GM15510 (cell line): ENCODE measurements around the gene ZNF8.

ENCODE experiments used
- POLR2A ChIP-seq: IDR thresholded peaks from 3 replicates; pipeline ENCODE4 v1.6.1; 2011; ENCODE audit warnings: borderline replicate concordance; ENCODE audit not compliant: insufficient read length; ENCODE audit errors: extremely low read depth

Gene ZNF8

DNA sequence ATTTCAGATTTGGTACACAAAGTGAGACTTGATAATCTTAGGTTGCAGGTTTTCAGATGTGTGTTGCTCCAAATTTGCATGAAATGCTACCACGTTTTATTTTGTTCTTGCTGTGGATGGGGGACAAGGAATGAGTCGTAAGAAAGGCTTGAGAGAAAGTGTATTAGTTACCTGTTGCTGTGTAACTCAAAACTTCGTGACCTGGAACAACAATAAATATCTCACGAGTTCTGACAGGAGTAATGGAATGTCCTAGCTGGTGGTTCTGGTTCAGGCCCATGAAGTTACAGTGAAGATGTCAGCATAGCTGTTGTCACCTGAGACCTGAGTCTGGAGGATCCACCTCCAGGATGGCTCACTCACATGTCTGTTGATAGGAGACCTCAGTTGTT lies 1.2 kb downstream of the ZNF8 start:
- no peak for TF ChIP-seq POLR2A

DNA sequence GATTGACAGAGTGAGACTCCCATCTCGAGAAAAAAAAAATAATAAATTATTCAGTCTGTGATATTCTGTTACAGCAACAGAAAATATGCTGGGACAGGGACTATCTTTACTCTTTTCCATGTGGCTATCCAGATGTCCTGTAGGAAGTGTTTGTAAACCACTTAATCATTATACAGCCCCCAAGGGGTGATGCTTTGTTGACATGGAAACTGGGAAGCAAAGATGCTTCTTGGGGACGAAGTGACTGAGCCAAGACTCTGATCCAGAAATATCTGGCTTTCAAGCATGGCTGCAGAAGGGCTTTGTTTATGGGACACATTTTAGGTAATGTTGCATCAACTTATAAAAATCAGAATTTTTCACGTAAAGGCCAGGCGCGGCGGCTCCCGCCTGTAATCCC lies 5.4 kb downstream of the ZNF8 start:
- no peak for TF ChIP-seq POLR2A

DNA sequence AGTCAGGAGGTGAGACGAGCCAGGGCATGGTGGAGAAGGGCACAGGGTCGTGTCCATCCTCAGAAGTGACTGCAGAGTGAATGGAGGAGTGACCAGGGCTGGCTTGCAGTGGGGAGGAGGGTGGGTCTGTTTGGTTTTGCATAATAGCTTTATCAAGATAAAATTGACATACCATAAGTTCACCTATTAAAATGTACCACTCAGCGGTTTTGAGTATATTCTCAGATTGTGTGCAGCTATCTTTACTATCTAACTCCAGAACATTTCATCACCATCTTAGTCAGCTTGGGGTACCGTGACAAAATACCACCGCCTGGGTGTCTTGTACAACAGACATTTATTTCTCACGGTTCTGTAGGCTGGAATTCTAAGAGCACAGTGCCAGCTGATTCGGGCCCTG lies 13.2 kb downstream of the ZNF8 start:
- TF ChIP-seq POLR2A: no peak

DNA sequence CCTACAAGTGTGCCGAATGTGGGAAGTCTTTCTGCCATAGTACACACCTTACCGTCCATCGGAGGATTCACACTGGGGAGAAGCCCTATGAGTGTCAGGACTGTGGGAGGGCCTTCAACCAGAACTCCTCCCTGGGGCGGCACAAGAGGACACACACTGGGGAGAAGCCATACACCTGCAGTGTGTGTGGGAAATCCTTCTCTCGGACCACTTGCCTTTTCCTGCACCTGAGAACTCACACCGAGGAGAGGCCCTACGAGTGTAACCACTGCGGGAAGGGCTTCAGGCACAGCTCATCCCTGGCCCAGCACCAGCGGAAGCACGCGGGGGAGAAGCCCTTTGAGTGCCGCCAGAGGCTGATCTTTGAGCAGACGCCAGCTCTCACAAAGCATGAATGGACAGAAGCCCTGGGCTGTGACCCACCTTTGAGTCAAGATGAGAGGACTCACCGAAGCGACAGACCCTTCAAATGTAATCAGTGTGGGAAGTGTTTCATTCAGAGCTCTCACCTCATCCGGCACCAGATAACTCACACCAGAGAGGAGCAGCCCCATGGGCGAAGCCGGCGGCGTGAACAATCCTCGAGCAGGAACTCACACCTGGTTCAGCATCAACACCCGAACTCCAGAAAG lies 16.1 kb downstream of the ZNF8 start:
- TF ChIP-seq POLR2A: no peak

DNA sequence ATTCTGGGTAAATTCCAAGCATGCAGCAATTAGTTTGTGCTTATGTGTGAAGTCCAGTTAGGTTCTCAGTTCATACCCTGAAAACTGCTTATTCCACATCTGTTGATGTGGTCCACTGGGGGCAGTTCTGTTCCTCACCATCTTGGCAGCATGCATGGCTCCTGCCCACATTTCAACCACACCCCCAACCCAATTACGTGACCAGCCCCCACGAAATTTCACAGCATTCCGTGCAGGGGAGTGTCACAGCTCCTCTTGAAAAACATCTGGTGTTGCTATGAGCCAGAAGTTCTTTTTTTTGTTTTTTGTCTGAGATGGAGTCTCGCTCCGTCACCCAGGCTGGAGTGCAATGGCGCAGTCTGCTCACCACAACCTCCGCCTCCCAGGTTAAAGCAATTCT lies 17.3 kb downstream of the ZNF8 start:
- TF ChIP-seq POLR2A: no peak

DNA sequence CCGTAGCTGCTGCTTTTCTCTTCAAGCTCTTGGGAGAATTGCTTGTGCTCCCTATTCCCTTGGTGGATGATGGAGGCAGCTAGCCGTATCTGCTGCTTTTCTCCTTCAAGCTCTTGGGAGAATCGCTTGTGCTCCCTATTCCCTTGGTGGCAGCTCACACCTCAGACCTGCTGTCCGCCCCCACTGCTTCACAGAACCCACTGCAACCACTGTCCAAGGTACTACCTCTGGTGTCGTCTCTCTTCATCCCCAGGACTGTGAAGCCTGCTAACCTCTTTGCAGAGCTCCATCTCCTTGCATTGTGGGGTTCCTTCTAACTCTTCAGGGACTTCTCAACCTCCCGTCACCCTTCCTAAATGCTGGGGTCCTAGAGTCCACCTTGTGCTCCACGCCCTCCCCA lies 21.9 kb downstream of the ZNF8 start:
- TF ChIP-seq POLR2A: no peak

DNA sequence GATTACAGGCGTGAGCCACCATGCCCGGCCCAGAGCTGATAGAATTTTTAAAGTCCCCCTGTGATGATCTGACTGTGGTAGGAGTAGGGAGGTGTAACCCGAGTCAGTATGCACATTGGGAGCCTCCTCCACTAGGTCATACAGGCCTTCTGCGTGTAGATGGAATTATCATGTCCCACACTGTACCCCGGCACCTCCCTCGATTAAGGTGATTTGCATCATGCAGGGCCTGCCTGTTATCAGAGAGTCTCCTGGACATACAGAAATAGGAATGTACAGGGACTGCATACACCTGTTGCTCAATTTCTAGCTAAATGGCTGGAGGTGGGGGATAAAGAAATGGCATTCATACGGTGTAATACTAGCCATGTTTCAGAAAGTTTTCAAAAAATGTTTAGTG lies 25.5 kb downstream of the ZNF8 start:
- TF ChIP-seq POLR2A: no peak

DNA sequence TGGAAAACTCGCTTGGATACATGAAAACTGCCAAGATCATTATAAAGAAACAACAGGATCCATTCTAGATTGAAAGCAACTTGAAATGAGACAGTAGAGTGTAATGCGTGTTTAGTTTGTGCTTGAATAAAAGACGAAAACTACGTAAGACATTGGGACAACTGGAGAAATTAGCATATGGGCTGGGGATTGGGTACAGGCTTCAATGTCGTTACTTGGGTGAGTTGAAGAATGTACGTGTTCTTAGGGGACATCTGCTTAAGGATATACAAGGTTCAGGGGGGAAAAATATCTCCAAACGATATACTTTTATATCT lies 26.0 kb downstream of the ZNF8 start:
- no peak for TF ChIP-seq POLR2A

DNA sequence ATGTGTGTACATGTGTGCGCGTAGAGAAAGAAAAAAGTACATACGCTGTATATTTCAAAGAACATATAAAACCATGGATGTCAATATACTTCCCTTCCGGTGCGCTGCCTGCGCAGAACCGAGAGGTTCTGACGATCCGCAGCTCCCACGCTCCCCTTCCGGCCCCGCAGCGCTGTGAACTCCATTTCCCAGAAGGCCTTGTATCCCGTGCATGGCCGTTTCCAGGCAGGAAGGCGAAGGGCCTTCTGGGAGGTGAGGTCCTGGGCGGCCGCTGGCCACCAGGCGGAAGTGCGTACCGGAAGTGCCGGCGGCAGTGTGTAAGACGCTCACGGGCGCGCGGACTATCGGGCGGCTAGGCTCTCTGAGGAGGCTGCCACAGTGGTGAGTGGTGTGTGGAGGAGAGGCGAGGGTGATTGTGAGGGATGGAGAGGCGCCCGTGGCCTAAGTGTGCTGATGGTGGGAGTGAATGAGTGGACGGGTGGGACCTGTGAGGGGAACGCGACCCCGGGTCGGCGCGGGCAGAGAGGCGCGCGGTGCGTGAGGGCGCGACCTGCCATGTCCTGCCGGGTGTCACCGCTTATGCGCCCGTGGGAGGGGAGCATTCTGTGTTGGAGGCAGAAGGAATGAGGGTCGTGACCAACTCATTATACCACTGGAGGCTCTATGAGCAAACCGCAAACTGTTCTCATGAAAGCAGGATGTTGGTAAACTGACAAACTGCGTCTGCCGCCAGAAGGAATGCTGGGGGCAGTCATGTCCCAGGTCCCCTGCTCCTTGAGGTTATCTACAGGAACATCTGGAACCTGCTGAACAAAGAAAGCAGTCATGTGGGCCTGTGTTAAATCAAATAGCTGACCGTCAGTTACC lies 26.5 kb downstream of the ZNF8 start, which contains the start of gene ERVK3-1:
TSS of gene ERVK3-1 (plus strand) at position 313 of the 867 bp plus-strand sequence. CDS start 6,792 bp downstream, outside the sequence.
- TF ChIP-seq POLR2A: peak; percentile 97

DNA sequence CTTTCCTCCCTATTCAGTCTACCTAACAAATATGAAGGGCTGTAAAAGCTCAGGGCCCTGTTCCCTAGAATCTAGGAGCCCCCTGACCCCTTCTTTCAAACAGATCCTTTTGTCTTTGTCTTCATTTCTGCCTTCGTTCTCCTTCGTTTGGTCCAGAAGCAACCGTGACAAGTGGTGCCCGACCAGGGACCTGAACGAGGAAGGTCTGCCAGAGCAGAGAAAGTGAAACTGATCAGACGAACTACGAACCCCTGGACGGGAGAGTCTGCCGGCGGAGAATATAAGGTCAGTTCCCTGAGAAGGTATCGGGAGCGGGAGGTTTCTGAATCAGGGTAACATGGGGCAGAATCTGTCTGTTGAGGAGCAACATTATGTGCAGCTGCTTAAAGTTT lies 27.2 kb downstream of the ZNF8 start:
- no peak for TF ChIP-seq POLR2A

DNA sequence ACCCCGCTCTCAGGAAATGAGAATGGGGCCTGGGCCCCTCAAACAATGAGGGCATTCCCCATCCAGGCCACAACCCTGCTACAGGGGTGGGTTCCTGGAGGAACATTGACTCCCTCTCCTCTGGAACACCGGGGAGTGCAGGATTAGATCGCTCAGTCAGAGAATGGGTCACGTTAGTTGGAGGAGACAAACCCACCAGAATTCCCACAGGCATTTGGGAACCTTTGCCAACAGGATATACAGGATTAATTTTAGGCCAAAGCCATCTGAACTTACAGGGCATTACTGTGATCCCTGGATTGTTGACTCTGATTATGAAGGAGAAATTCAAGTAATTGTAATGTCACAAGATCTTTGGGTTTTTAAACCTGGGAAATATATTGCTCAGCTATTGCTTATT lies 29.0 kb downstream of the ZNF8 start:
- TF ChIP-seq POLR2A: no peak

DNA sequence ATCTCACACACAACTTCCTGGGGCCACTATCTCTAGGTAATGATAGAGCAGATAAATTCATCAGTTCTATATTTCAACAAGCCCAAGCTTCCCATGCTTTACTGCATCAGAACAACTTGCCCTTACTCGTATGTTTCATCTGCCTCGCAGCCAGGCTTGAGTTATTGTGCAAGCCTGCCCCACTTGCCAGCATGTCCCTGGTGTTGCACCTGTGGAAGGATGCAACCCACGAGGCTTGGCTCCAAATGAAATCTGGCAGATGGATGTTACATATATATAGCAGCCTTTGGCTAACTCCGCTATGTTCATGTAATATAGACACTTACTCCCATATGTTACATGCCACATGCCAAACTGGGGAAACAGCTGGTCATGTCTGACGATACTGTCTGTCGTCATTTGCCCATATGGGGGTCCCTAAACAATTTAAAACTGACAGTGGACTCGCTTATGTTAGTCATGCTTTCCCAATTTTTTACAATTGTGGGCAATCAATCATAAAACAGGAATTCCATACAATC lies 32.6 kb downstream of the ZNF8 start:
- TF ChIP-seq POLR2A: no peak

DNA sequence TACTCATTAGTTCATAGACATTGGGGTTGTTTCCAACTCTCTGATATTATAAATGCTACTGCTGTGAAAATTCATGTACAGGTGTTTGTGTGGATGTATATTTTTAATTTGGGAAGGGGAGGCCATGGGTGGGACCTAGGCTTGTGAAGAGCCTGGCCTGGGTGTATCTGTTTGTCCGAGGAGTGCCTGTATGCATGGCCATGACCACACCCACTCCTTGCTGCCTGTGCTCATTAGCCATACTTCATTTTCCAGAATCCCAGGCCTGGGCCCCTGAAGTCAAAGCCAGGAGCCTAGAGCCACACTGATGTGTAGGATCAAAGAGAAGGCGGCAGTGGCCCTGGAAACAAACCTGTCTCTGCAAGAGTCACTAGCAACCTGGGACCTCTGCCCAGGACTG lies 36.8 kb downstream of the ZNF8 start:
- TF ChIP-seq POLR2A: no peak

DNA sequence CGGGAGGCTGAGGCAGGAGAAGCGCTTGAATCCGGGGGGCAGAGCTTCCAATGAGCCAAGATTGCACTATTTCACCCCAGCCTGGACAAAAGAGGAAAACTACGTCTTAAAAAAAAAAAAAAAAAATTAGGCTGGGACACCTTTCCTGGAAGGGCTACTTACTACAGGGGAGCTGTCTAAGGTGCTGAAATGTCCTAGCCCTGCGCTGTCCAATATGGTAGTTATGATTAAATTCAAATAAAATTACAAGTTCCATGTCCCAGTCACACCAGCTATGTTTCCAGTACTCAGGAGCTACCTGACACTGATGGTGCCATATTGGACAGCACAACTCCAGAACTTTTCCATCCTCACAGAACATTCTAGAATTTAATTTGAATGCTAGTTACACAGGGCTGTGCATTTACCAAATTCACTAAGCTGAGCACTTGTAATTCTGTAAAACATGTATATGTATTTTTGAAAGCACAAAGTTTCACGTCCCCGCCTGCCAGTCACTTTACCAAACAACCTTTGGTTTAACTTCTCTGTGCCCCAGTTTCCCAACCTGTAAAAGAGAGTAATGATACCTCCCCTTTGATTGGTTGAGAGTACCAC lies 38.8 kb downstream of the ZNF8 start:
- TF ChIP-seq POLR2A: no peak

DNA sequence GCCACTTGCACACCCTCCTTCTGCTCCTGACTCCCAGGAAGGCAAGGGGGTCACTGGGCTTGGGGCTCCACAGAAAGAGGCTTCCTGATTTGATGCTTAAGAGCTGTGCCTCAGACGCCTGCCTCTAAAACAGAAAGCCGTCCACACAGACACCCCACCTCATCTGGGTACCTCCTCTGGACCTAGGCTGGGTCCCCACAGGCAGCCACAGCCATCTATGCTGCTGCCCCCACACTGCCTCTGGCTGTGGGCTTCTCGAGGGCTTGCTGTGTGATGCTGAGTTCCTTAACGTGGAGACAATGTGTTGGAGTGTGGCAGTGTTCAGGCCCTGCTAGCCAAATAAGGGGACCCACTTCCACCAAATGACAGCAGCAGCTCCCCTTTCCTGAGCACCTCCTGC lies 39.5 kb downstream of the ZNF8 start:
- no peak for TF ChIP-seq POLR2A
